Hippocampal formation (tissue), 2 donors: ENCODE results near the gene PTMA.
"Not testable (repeated sequence)": the region's sequence is repeated elsewhere in the genome, so short reads cannot be mapped to it uniquely, and the experiment has no call there.

Experiments
- DNase-seq, 2 donors: peaks; one replicate each; lab custom pipeline; 2025; lab: John Stamatoyannopoulos, UW

The PTMA gene

DNA sequence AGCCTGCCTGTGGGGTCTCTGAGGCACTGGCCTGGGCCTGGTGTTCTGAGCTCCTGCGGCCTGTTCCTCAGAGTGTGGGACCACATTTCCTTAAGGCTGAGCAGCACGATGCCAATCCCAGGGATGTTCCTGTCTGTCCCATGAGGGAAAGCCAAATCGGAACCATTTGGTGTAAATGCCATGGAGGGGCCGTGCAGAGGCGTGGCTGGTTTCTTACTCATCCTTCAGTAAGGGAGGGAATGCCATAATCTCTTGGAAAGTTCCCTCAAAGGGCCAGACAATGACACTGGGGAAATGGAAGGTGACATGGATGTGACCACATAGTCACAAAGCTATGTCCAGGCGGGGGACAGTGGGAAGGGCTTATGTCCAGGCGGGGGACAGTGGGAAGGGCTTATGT lies 14.4 kb upstream of the PTMA start:
- no peak for DNase-seq

DNA sequence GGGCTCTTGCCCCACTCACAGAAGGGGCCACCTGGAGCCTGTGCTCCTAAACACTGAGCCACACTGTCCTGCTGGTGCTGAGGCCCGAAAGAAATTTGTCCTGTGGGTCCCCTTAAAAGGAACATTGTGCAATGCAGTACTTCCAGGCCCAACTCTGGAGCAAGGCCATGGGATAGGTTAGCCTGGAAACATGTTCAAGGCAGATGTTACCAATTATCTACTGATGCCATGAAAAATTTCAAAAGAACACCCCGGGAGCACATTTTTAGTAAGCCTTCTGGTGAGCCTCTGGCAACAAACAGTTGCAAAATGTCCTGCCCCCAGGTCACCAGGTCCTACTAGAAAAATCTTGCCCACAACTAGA lies 12.3 kb upstream of the PTMA start:
- DNase-seq = no peak

DNA sequence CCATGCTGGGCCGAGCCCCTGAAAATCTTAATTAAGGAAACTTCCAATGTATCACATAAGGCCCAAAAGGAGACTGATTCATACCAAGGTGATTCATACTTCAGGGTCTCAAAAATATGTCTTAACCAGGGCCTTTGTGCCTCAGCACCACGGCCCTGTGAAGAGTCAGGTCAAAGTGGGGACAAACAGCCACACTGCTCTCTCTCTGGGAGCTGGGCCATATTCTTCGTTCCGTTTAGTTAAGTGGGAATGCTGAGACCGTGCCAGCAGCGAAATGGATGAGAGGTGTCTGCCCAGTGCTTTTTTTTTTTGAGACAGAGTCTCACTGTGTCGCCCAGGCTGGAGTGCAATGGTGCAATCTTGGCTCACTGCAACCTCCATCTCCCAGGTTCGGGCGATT lies 9.3 kb upstream of the PTMA start:
- DNase-seq = no peak

DNA sequence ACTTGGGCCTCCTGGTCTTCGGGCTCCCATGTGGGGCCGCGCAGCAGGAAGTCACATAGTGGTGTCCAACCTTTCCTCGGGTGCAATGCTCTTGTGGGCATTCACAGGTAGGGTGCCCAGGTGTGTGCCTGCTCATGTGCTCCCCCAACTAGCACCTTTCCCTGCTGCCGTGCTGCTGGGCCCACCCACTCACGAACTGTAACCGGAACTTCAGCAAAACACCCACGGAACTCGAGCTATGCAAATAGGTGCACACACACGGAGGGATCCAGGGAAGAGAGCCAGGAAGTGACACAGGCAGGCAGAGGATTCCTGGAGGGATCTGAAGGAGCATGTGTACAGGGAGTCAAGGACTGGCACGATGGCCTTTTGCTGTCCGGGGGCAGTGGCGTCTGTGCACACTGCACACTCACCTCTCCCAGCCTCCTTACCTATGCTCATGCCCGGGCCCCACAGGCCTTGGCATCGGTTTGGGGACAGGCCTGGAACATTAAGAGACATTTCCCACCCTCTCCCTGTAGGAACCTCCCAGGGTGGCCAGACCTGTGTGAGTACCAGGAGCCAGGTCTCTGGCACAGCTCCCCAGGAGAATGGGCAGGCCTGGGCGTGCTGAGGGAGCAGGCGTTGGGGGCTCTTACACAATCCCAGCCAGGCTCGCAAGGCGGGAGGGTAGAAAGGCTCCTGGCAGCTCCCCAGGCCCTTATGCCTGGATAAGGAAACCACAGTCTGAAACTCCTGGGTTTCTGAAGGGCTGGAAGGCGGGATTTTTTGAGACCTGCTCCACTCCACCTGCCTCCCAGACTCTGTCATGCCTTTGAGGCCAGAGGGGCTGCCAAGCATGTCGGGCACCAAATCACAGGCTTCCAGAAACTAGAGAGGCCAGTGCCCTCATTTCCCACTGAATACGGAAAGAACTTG lies 6.6 kb upstream of the PTMA start:
- DNase-seq = no peak

DNA sequence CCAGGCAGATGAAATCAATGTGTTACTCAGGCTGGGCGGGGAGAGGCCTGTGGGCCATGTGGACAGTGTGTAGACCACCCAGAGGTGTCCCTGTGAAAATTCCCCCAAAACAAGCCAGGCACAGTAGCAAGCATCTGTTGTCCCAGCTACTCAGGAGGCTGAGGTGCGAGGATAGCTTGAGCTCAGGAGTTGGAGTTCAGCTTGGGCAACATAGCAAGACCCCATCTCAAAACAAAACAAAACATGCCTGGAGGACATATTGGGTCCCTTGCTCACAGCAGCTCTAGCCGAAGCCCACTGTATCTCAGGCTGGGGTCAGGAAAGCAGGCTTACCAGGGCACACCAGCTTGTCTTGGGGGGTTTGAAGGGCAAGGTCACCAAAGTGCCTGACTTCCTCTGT lies 4.3 kb upstream of the PTMA start:
- DNase-seq = no peak

DNA sequence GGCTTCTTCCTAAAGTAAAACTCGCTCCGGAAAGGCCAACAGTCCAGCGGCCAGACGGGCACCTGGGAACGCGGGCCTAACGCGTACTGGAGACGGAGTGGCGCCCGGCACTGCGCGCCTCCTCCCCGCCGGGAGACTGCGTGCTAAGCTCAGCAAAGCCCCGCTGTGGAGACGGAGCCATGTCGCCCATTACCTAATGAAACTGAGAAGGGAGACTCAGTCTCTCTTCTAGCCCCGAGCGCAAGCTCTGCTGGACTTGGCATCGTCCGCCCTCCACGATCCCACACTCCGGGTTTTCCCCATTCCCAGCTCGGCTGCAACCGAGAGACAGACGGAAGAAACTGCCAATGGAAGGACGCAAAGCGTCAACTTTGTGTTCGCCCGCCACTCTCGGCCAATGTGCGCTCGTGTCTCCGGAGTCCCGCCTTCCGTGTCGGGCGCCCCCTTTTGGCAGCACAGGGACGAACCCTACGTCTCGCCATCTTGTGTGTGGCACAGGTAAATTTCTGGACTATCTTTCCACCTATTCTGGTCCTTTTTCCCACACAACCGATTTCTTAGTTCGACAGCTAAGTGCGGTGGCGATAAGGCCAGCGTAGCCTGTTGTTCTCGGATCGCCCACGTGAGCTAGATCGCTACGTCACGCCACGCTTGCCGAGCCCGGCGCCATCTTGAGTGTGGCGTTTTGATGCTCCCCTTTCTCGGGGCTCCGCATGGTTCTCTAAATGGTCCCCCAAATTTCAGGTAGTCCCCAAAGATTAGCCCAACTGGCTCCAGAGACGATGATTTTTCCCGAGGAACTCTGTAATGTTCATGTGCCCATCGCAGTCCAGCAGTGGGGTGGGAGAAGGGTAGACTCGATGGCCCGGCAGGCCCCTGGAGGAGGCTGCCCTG lies 1.3 kb upstream of the PTMA start:
- DNase-seq = peak; percentile 98

DNA sequence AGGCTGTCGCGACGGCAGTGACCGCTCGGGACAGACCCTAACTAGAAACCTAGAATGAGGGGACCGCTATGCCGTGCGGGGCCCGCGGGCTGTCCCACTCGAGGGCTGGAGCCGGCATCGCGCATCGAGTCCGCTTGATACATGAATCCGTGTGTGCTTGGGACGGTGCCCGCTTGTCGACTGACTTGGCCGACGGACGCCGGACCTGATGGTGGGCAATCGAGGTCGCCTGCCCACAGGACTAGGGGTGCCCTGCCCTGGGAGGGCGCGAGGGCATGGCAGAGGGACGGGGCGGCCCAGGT lies 749 bp upstream of the PTMA start:
- DNase-seq = no peak

DNA sequence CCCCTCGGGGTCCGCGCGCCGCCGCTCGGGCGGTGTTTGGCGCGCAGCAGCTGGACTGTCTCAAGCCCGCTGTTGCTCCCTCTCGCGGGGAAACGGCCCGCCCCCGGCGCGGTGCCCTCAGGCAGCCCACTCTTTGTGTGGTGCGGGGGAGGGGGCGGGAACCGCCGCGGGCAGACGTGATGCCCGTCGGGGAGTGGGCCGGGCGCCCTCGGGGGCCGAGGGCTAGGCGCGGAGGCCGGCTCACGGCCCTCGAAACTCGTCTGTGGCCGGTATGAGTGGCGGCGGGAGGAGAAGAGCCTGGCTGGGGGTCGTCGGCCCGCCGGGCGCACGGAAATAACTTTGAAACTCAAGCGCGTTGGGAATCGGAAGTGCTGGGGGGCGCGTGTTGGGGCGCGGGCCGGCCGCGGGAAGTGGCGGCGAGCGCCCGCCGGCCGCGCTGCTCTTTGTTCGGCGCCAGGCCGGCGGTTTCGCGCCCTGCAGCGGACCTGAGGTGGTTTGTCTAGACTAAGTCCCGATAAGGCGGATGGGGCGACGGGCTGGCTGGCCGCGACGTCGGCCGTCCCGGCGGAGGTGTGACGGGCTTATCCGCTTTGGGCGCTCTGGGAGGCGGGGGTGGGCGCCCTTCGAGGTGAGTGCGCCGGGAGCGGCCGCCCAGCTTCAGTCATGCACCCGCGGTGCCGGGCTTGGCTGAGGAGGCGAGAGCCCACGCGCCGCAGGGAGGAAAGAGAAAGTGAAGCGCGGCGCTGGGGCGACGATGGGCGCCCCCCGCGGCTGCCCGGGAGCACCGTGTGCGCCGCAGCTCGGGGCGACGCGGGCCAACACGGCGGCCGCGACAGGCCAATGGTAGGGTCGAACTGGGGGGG lies 679 bp downstream of the PTMA start:
- DNase-seq = no peak

DNA sequence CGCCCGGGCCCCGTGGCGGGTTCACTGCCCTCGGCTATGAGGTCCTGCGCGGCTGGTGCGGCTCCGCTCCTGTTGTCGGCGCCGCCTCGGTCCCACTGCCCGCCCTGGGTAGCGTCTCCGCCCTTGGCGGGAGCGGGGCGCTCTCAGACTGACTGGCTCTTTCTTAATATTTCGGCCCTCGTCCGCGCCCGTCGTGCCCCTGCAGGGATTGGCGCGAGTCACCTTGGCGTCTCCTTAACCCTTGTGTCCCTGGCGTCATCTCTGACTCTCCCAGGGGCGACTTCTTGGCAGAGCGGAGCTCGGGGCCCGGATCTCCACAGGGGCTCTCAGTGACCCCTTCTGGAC lies 1.3 kb downstream of the PTMA start:
- DNase-seq = peak in 1 of 2 donors; percentile 42

DNA sequence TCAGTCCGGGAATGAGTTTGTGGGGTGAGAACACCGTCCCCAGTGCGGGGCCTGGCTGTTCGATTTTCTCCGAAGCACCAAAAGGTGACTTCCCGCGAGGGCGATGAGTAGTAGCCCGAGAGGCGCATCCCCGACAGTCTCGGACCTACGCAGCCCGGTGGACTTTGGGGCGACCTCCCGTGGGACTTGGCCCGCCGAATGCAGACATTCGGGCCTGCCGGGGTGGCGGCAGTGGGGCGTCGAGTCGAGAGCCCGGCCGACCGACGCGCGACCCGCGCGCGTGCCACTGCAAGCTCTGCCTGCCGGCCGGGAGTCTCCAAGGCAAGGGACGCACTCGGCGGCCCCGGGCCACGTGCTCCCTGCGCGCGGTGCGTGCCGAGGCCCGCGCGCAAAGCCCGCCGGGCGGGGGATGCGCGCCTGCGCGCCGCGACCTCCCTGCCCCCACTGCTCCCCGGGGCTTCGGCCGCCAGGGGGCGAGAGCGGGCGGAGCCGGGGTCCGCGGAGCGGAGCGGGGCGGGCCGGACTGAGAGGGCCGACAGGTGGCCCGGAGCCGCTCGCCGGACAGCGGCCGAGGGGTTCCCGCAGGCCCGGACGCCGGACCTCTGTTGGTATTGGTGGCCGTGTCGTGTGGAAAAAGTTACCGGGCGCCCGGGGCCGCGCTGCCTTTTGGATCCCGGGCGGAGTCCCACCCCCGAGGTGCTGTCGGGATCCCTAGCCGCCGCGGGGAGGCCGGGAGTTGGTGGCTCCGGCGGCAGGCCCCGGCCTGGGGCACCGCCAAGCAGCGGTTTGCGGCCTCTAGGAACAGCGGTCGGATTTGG lies 1.9 kb downstream of the PTMA start:
- peak; percentile 63 to 76 for DNase-seq

DNA sequence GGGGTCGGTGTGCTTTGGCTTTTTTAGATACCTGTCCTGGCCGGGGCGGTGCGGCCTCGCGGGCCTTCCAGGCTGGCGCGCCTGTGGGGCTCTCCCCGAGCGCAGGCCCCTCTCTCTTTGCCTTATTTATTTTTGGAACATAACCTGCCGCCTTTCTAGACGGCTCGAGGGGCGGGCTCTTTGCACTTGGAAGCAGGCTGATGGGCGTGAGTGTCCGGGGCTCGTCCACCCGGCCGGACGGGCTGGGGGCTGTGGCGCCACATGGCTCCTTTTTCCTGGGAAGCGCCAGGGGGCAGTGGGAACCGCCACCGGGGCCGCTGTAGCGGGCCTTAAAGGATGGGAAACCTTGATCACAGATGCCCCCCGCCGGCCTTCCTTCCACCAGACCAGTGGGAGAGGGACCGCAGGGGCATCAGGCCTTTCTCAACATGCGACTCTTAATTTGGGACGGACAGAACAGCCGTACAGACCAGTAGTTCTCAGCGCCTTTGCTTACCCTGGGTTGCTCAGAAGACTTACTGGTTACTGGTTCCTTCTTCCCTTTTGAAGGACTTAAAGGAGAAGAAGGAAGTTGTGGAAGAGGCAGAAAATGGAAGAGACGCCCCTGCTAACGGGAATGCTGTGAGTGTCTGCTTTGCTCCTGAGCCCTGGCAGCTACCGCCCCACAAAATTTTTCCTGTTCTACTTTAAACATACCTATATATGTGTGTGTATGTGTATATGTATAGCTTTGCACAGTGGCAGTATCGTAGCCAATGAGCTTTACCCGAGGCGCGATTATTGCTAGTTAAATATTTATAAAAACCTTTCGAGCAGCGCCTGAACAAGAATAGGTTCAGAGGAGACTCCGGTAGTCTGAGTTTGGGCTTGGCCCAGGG lies 2.7 kb downstream of the PTMA start:
- DNase-seq = no peak

DNA sequence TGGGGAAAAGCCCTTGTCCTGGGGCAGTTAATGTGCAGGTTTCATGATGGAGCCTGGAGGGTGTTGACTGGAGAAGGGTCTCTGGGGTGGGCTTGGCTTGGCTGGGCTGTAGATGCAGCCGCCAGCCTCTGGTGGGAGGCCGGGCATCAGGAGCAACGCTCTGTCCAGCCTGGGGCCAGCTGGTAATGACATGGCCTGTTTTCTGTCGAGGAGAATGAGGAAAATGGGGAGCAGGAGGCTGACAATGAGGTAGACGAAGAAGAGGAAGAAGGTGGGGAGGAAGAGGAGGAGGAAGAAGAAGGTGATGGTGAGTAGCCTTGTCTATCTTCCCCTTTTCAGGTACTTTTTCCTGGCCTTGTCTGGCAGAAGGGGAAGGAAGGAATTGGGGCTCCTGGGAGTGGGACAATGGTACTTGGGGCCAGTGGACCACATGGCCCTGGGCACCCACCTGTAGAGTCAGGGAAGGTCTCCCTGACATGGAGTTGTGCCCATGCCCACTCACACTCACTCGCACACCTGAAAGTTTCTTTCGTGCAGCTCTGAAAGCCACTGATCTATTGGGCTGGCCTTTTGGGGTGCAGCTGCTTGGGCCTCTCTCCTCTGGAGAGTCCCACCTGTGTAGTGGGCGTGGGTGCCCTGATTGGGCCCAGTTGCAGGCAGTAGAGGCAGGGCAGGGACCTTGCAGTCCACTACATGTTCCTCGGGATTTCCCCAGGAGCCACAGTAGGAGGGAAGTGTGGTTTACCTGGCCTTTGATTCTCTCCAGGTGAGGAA lies 3.5 kb downstream of the PTMA start:
- DNase-seq = no peak

DNA sequence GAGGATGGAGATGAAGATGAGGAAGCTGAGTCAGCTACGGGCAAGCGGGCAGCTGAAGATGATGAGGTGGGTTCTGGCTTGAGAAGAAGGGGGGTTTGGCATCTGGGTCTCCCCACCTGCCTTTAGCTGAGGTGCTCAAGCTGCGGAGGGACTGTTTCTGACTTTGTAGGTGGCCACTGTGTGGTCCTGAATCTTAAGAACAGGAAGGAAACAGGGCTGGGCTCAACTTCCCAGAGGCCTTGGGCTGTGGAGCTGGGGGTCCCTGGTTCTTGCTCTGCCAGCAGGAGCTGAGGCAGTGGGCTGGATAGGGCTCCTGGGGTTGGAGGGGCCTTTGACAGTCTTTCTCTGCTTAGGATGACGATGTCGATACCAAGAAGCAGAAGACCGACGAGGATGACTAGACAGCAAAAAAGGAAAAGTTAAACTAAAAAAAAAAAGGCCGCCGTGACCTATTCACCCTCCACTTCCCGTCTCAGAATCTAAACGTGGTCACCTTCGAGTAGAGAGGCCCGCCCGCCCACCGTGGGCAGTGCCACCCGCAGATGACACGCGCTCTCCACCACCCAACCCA lies 4.2 kb downstream of the PTMA start:
- DNase-seq = not testable (repeated sequence)

DNA sequence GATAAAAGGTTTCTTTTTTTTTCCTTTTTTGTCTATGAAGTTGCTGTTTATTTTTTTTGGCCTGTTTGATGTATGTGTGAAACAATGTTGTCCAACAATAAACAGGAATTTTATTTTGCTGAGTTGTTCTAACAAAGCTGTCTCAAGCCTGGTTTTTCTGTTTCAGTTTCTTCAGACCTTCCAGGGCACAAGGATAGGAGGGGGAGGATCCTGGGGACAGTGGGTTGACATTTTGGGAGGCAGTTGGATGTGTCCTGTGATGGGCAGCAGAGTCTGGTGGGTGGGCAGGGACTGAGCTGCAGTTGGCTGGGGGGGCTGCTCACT lies 5.0 kb downstream of the PTMA start:
- not testable (repeated sequence) for DNase-seq

DNA sequence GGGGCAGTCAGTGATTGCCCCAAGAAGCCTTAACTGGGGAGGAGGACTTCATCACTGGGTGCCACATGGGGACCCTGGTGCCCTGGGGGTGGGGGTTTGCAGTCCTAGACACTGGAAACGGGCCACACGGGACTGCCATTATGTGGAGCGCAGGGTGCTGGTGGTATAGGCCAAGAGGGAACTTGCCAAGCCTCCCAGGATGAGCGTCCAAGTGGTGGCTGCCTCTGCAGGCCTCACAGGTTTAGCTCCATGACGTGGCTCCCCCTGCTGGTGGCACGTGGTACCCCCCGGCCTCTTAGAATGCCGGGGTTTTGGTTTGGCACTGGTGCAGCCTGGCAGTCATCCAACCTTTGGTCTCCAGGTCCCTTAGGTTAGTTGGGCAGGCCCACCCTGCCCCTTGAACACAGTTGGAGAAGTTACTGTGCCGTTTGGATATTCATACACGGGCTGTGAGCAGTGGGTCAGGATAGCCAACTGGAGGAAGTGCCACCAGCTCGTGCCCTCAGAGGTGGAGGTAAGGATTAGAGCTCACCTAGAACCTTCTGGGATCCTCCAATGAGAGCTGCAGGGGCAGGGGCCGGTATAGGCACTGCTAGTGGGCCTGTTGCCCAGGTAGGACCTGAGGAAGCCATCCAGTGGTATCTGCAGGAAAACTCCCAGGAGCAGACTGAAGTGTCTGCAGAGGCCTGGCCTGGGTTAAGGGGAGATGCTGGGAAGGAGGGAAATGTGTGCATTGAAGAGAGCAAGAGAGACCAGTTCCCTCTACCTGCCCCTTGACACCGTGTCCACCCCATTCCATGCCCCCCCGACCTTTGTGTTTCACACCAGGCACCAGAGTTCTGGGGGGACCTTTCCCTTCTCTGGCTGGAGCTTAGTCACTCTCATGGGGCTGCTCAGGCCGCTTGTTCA lies 5.7 kb downstream of the PTMA start:
- peak; percentile 58 to 63 for DNase-seq

DNA sequence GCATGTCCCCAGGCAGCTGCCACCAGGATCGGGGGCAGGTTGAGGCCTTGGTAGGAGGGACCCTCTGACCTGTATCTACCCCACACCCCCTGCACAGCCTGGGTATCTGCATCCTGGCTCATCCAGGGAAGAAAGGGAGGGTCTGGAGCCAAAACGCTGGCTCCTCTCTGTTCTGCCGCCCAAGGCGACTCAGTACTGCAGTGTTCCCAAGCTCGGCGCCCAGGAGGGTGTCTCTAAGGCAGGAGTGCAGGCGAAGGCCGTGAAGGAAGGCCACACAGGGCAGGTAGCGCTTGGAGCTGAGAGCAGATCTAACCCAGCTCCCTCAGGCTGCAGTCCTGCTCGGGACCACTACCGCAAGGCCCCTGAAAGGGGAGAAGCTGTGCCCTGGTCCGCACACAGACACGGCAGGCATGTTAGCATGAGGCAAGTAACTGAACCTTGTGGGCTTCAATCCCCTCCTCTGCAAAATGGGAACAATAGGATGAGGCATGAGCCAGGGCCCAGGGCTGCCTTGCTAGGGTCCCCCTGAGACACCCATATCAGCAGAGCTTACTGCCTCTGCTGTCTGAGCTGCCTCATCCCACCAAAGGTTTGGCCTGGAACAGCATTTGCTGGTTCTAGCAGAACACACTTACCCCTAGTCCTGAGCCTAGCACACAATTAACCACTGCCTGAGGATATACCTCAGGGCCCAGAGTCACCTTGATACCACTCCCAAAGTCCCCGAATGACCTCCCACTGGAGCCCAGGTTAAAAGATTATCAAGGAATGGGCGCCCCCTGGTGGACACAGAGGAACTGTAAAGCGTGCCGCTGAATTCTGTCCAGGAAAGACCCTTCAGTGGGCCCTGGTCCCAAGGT lies 6.5 kb downstream of the PTMA start:
- DNase-seq = peak in 1 of 2 donors; percentile 38

DNA sequence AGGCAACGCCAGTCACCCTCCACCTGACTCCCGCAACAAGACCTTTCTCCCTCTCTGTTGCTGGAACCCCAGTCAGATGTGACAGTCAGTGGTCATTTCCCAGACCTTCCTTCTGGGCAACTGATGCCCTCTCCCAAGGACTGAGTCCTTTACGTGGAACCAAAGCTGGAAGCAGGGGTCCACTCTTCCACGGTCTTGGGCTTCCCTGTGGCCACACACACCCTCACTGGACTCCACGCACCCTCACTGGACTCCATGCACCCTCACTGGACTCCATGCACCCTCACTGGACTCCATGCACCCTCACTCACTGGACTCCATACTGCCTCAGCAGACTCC lies 7.1 kb downstream of the PTMA start:
- DNase-seq = no peak
